DMS79 treated with DMSO at 0.1 percent for 48 hours (cell line): Measurements from ENCODE around the gene SLC25A23.

Experiments used
- DNase-seq: peaks from one replicate; lab custom pipeline; 2025; lab: John Stamatoyannopoulos, UW

Gene SLC25A23

GRCh38 chr19:6424939-6425731 lies 34.5 kb downstream of the SLC25A23 start:
- DNase-seq: peak; percentile 99

DNA sequence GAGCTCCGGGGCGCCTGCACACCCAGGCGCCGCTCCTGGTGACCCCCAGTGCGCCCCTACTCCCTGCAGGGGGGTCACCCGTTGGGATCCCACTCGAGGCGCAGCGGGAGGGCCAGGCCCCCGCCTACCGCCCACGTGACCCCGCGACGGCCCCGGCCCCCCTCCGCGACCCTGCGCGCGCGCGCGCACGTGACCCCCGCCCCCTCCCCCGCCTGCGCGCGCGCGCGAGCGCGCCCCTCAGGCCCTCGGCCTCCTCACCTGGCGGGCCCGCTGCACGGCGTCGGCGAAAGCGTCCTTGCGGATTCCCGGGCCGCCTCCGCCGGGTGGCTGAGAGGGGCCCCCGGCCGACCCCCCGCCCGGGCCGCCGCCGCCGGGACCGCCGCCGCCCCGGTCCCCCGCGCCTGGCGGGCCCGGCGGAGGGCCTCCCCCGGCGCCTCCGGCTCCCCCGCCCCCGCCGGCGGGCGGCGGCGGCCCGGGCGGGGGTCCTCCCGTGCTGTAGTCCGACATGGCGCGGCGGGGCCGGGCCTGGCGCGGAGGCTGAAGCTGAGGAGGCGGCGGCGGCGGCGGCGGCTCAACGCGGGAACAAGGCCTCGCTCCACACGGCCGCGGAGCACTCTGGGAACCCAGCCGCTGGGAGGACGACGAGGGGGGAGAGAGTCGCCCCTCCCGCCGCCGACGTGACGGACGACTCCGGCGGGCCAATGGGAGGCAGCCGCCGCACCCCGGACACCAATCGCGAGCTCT lies 35.2 kb downstream of the SLC25A23 start, which contains the start of gene KHSRP:
KHSRP (minus strand) TSS at position 617 of the 744 bp plus-strand sequence; CDS start at position 507, 110 bp downstream.
- DNase-seq: no peak

GRCh38 chr19:6423499-6424194 lies 35.9 kb downstream of the SLC25A23 start:
- no peak for DNase-seq

- no peak for DNase-seq
These were observed 38.2 kb downstream of the SLC25A23 start for GRCh38 chr19:6421075-6422014.

GRCh38 chr19:6418562-6418932 lies 41.0 kb downstream of the SLC25A23 start:
- DNase-seq: no peak

GRCh38 chr19:6417713-6418561 lies 41.7 kb downstream of the SLC25A23 start:
- no peak for DNase-seq

DNA sequence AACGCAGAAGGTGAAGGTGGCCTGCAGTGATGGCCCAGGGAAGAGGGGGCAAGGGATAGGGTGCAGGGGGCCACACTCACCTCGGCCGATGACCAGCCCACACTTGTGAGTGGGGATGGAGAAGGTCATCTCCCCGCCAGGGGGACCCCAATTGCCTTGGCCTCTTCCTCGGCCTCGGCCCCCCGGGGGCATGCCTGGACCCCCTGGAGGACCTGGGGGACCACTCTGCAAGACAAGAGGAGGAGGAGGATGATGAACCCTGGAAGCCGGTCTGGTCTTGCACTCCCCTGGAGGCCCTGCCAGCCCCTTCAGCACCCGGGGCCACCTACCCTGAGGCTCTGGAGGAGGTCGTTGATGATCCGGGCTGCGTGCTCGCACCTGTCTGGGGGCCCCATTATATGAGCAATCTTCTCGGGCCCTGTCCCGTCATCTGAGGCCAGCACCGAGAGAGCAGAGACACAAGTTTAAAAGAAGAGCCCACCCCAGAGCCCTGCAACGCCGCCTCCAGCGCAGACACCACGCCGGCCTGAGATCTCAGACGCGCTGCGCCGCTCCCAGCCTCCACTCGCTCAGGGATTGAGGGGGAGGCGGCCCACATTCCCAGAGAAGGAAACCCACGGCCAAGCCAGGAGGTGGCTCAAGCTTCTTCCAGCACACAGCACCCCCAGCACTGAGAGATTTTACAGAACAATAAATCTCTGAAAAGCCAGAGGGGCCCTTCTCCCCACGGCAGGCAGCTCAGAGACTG lies 42.8 kb downstream of the SLC25A23 start:
- no peak for DNase-seq

- no peak for DNase-seq
These were observed 43.9 kb downstream of the SLC25A23 start for GRCh38 chr19:6415591-6416190.

- no peak for DNase-seq
These were observed 44.6 kb downstream of the SLC25A23 start for GRCh38 chr19:6414793-6415590.

- DNase-seq: no peak
These were observed 45.6 kb downstream of the SLC25A23 start for GRCh38 chr19:6413721-6414643.

DNA sequence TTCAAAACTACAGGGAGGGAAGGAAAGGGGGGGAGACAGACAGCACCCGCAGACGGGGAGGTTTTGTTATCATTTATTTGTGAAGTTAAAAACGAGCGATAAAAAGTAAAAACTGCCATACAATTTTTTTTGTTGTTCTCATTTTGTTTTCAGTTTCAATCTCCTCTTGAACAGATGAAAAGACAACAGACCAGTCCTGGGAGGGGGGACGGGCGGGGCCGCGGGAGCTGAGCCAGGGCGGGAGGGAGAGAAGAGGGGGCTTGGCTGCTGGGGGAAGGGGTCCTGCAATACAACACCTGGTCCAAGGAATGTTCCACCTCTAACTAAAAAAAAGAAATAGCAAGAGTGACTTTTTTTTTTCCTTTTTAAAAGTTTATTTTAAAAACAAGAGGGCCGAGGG lies 46.3 kb downstream of the SLC25A23 start:
- DNase-seq: no peak

DNA sequence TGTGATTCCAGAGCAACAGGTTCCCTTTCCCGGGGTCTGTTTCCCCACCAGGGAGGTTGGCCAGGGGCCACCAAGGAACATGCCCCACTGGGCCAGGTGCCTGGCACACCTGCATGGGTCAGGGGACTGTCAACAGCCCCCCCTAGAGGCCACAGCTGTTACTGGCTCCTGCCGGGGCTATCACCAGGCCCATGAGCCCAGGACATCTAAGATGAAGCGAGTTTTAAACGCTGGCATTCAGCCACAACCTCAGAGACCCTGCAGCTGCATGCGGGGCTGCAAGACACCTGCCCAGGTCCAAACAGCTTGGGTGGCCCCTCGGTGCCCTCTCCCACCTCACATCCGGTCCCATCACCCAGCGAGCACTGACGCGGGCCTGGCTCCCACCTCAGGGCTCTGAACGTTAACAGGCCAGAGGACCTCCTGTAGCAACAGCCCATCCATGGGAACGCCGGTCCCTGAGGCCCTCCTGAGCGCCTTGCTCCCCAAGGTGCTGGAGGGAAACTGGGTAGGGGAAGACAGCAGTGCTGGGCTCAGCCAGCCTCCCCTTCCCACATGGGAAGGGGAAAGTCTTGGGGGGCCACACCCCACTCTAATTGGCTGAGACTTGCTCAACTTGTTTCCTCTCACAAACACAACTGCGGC lies 47.0 kb downstream of the SLC25A23 start:
- no peak for DNase-seq

GRCh38 chr19:6412061-6412446 lies 47.5 kb downstream of the SLC25A23 start:
- DNase-seq: no peak

DNA sequence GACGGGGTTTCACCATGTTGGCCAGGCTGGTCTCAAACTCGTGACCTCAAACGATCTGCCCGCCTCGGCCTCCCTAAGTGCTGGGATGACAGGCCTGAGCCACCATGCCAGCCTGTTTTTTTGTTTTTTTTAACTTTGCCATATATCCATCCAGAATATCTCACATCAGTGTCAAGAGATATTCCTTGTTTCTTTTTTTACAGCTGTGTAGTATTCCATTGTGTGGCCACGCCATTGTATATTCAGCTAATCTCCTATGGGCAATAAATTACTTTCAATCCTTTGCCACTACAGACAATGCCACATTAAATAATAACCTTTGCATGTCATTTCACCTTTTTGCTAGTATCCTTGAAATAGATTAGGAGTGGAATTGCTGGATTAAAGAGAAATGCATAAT lies 50.2 kb downstream of the SLC25A23 start:
- no peak for DNase-seq

DNA sequence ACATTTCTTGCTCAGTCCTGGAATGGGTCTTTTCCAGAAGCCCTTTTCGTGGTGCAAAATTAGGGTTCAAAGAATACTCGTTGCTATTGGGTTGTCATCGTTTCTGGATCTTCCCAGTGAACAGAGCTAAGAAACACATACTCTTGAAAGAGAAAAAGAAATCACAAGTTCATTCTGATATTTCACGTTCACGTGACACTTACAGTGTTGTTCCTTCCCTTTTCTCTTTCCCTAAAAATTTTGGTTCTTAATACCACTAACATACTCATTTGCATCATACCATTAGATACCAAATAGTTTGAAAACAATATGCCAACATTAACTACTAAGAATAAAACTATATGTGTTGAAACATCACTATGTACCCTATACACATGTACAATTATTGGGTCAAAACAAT lies 53.2 kb downstream of the SLC25A23 start:
- DNase-seq: no peak

DNA sequence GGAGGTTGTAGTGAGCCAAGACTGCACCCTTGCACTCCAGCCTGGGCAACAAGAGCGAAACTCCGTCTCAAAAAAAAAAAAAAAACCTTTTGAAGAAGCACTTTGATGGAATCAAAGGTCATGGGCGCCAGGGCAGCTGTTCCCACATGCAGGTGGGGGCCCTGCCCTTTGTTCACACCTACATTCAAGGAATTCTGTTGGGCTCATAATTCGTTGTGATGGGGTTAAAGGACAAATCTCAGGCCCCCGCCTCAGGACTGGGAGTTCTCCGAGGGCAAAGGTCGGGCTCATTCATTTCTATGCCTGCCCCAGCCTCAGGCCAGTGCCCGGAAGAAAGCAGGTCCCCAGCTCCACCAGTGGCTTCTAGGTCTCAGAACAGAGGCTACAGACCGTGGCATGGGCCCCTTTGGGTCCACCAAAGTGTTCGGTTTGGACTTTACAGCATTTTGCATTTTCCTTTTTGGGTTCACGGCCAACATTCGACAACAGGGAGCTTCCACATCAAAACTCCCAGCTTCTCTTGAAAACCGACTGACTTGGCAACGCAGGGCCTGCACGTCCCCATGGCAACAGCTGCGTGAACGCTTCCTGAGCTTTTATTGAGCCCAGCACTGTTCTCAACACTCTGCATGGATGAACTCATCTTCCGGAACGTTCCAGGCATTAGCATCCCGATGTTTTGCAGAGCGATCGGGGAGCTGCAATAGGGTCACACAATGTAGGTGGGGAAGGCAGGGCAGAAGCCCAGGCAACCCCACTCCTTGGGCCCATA lies 56.6 kb downstream of the SLC25A23 start:
- DNase-seq: peak; percentile 35
